Esophagus squamous epithelium (tissue), 4 donors: ENCODE results near the gene KRTAP17-1.

Source experiments
- POLR2A ChIP-seq, 4 donors: fragments of 450-650 bp; IDR thresholded peaks; one replicate each; pipeline ENCODE4 v1.6.1; 2017; ENCODE audit warnings: antibody characterized with exemption in 4 of 4, mild to moderate bottlenecking in 4 of 4, moderate library complexity in 3 of 4
- TF ChIP-seq, protein P1 (sequence below), 6 experiments: fragments of 450-650 bp in 4 of 6; fragments of 200-600 bp in 2 of 6; sonication (generic) in 2 of 6; IDR thresholded peaks; one replicate each; pipeline ENCODE4 v1.5.1; 2016 to 2019; ENCODE audit warnings: antibody characterized with exemption in 6 of 6, mild to moderate bottlenecking in 4 of 6, moderate library complexity in 4 of 6

- TF ChIP-seq, protein P1, sequence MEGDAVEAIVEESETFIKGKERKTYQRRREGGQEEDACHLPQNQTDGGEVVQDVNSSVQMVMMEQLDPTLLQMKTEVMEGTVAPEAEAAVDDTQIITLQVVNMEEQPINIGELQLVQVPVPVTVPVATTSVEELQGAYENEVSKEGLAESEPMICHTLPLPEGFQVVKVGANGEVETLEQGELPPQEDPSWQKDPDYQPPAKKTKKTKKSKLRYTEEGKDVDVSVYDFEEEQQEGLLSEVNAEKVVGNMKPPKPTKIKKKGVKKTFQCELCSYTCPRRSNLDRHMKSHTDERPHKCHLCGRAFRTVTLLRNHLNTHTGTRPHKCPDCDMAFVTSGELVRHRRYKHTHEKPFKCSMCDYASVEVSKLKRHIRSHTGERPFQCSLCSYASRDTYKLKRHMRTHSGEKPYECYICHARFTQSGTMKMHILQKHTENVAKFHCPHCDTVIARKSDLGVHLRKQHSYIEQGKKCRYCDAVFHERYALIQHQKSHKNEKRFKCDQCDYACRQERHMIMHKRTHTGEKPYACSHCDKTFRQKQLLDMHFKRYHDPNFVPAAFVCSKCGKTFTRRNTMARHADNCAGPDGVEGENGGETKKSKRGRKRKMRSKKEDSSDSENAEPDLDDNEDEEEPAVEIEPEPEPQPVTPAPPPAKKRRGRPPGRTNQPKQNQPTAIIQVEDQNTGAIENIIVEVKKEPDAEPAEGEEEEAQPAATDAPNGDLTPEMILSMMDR (IDR thresholded peaks at IDR 0.05) = no peak
- no peak for TF ChIP-seq POLR2A (IDR thresholded peaks at IDR 0.05)
Observed at GRCh38 chr17:41301916-41302901, 13.3 kb downstream of the KRTAP17-1 start, which contains the start of gene KRTAP29-1.
